Measurements from ENCODE around the gene IZUMO4. TPM values are rescaled to one million over a fixed set of nuclear protein-coding genes. Genes with fewer than 3 reads are reported as not detected.

Gene IZUMO4
- total and polyA plus RNA-seq, 4 donors = 1.2 to 1.4 (median 1.2) TPM

Other genes starting within 250 kb of the IZUMO4 start
- 10 to 100 TPM in 1 of 2 donors, 1 to 10 TPM in 1; 8.3 to 11.5 TPM for gene REXO1, start 248.4 kb upstream of the IZUMO4 start, total RNA-seq
- gene REXO1, start 248.4 kb upstream of the IZUMO4 start, polyA plus RNA-seq = 10 to 100 TPM in 1 of 2 donors, 1 to 10 TPM in 1; 2.0 to 10.0 TPM
- 1 to 10 TPM; 4.4 to 7.6 TPM for gene KLF16, start 233.3 kb upstream of the IZUMO4 start, total RNA-seq
- gene KLF16, start 233.3 kb upstream of the IZUMO4 start, polyA plus RNA-seq = 10 to 100 TPM in 1 of 2 donors, 1 to 10 TPM in 1; 1.2 to 14.8 TPM
- 10 to 100 TPM; 25.4 to 28.6 TPM for gene ABHD17A, start 211.4 kb upstream of the IZUMO4 start, total RNA-seq
- gene ABHD17A, start 211.4 kb upstream of the IZUMO4 start, polyA plus RNA-seq = 10 to 100 TPM in 1 of 2 donors, 1 to 10 TPM in 1; 8.1 to 30.2 TPM
- gene ADAT3, start 191.5 kb upstream of the IZUMO4 start, total RNA-seq = 1 to 10 TPM; 1.3 to 3.3 TPM
- 1 to 10 TPM; 1.4 to 2.8 TPM for gene ADAT3, start 191.5 kb upstream of the IZUMO4 start, polyA plus RNA-seq
- 10 to 100 TPM; 16.4 to 16.8 TPM for gene SCAMP4, start 191.5 kb upstream of the IZUMO4 start, total RNA-seq
- gene SCAMP4, start 191.5 kb upstream of the IZUMO4 start, polyA plus RNA-seq = 10 to 100 TPM; 13.0 to 22.1 TPM
- 10 to 100 TPM; 26.5 to 30.6 TPM for gene CSNK1G2, start 155.7 kb upstream of the IZUMO4 start, total RNA-seq
- 10 to 100 TPM in 1 of 2 donors, 1 to 10 TPM in 1; 3.5 to 21.3 TPM for gene CSNK1G2, start 155.7 kb upstream of the IZUMO4 start, polyA plus RNA-seq
- 10 to 100 TPM; 19.5 to 20.9 TPM for gene BTBD2, start 81.2 kb upstream of the IZUMO4 start, total RNA-seq
- gene BTBD2, start 81.2 kb upstream of the IZUMO4 start, polyA plus RNA-seq = 10 to 100 TPM in 1 of 2 donors, 1 to 10 TPM in 1; 7.4 to 25.1 TPM
- 100 to 1,000 TPM in 1 of 2 donors, 10 to 100 TPM in 1; 49.5 to 105 TPM for gene MKNK2, start 45.7 kb upstream of the IZUMO4 start, total RNA-seq
- gene MKNK2, start 45.7 kb upstream of the IZUMO4 start, polyA plus RNA-seq = 10 to 100 TPM; 24.7 to 43.3 TPM
- 1 to 10 TPM; 7.9 to 8.7 TPM for gene MOB3A, start 589 bp upstream of the IZUMO4 start, total RNA-seq
- 1 to 10 TPM; 3.4 to 5.2 TPM for gene MOB3A, start 589 bp upstream of the IZUMO4 start, polyA plus RNA-seq
- 10 to 100 TPM; 42.6 to 76.6 TPM for gene AP3D1, start 54.7 kb downstream of the IZUMO4 start, total RNA-seq
- gene AP3D1, start 54.7 kb downstream of the IZUMO4 start, polyA plus RNA-seq = 10 to 100 TPM; 21.7 to 79.8 TPM
- 1 to 10 TPM; 6.7 to 9.9 TPM for gene DOT1L, start 67.0 kb downstream of the IZUMO4 start, total RNA-seq
- gene DOT1L, start 67.0 kb downstream of the IZUMO4 start, polyA plus RNA-seq = 1 to 10 TPM; 3.4 to 6.9 TPM
- 10 to 100 TPM; 22.2 to 44.5 TPM for gene PLEKHJ1, start 139.4 kb downstream of the IZUMO4 start, total RNA-seq
- 10 to 100 TPM; 36.5 to 37.4 TPM for gene PLEKHJ1, start 139.4 kb downstream of the IZUMO4 start, polyA plus RNA-seq
- gene SF3A2, start 139.9 kb downstream of the IZUMO4 start, total RNA-seq = 10 to 100 TPM; 12.9 to 32.0 TPM
- gene SF3A2, start 139.9 kb downstream of the IZUMO4 start, polyA plus RNA-seq = 10 to 100 TPM in 1 of 2 donors, 1 to 10 TPM in 1; 2.2 to 13.5 TPM
- under 1 TPM; 0.47 to 0.59 TPM for gene AMH, start 152.4 kb downstream of the IZUMO4 start, total RNA-seq
- gene AMH, start 152.4 kb downstream of the IZUMO4 start, polyA plus RNA-seq = under 1 TPM in 1 of 2 donors, not detected in 1; 0.08 TPM
- gene JSRP1, start 159.5 kb downstream of the IZUMO4 start, total RNA-seq = under 1 TPM in 1 of 2 donors, not detected in 1; 0.25 TPM
- under 1 TPM; 0.39 to 0.45 TPM for gene JSRP1, start 159.5 kb downstream of the IZUMO4 start, polyA plus RNA-seq
- gene PEAK3, start 185.3 kb downstream of the IZUMO4 start, total RNA-seq = under 1 TPM; 0.09 to 0.67 TPM
- under 1 TPM; 0.21 to 0.42 TPM for gene PEAK3, start 185.3 kb downstream of the IZUMO4 start, polyA plus RNA-seq
- under 1 TPM; 0.05 to 0.08 TPM for gene LINGO3, start 211.2 kb downstream of the IZUMO4 start, total RNA-seq
- gene LINGO3, start 211.2 kb downstream of the IZUMO4 start, polyA plus RNA-seq = under 1 TPM; 0.02 to 0.08 TPM
- 10 to 100 TPM; 23.6 to 37.9 TPM for gene LSM7, start 231.7 kb downstream of the IZUMO4 start, total RNA-seq
- 10 to 100 TPM; 39.0 to 59.9 TPM for gene LSM7, start 231.7 kb downstream of the IZUMO4 start, polyA plus RNA-seq
- gene SPPL2B, start 231.8 kb downstream of the IZUMO4 start, total RNA-seq = 10 to 100 TPM; 20.2 to 34.6 TPM
- 10 to 100 TPM in 1 of 2 donors, 1 to 10 TPM in 1; 9.5 to 22.6 TPM for gene SPPL2B, start 231.8 kb downstream of the IZUMO4 start, polyA plus RNA-seq

All from liver (tissue), 4 donors.